K562 (cell line): ENCODE data around the gene DDX20. TPM values are rescaled to one million over a fixed set of nuclear protein-coding genes. Genes with fewer than 3 reads are reported as not detected.

ENCODE experiments used
- CHCHD3 ChIP-seq: fragments of 250-450 bp; sonication (Bioruptor Pico); IDR thresholded peaks from 2 replicates; pipeline ENCODE4 v2.1.2; 2022; ENCODE audit warnings: mild to moderate bottlenecking
- OTX1 ChIP-seq: fragments of 450-650 bp; formaldehyde crosslinking; IDR thresholded peaks from 2 replicates; pipeline ENCODE4 v1.4.0; 2022; ENCODE audit warnings: mild to moderate bottlenecking
- TOE1 ChIP-seq, 2 experiments: fragments of 450-650 bp in 1 of 2; sonication (generic) in 1 of 2; formaldehyde crosslinking in 1 of 2; IDR thresholded peaks; 2 replicates each; pipeline versions ENCODE4 v1.7.1 to v1.8.0; 2016 to 2022; ENCODE audit warnings: borderline replicate concordance in 2 of 2, mild to moderate bottlenecking in 2 of 2, antibody characterized with exemption in 1 of 2, inconsistent platforms in 1 of 2, low read depth in 1 of 2, missing genetic modification reagents in 1 of 2, moderate library complexity in 1 of 2
- polyA plus RNA-seq, 8 experiments: library from polyadenylated mRNA; depleted of rRNA in 4 of 8; stranded (reverse) in 5 of 8; unstranded in 3 of 8; fragments of >200 nt; fragmentation: Nextera tagmentation in 2 of 8; fragmentation: Illumina TruSeq in 1 of 8; extraction: Ambion mirVana in 2 of 8; extraction: Trizol in 1 of 8; gene quantifications; 2 replicates each; pipeline versions ENCODE4 v1.2.1 to v1.2.3, GENCODE V29; 2011 to 2014; ENCODE audit warnings: inconsistent platforms in 1 of 8, missing spikeins in 1 of 8
- total RNA-seq, 7 experiments: library from RNA; depleted of rRNA in 6 of 7; stranded (reverse); fragments of >200 nt in 6 of 7; fragmentation: Illumina TruSeq in 2 of 7; extraction: Trizol in 2 of 7; gene quantifications; 2 replicates each; pipeline versions ENCODE4 v1.2.1 to v1.2.3, GENCODE V29; 2011 to 2021; ENCODE audit warnings: low replicate concordance in 1 of 7
- TF ChIP-seq, protein P1 (sequence below), 2 experiments: fragments of 450-650 bp; formaldehyde crosslinking in 1 of 2; IDR thresholded peaks; 2 replicates each; pipeline versions ENCODE4 v1.4.0 to v1.6.1; 2014 to 2020; ENCODE audit warnings: mild to moderate bottlenecking in 2 of 2, borderline replicate concordance in 1 of 2, low read depth in 1 of 2
- TF ChIP-seq, protein P2 (sequence below), 2 experiments: fragments of 450-650 bp in 1 of 2; sonication (generic) in 1 of 2; formaldehyde crosslinking in 1 of 2; IDR thresholded peaks; 2 replicates each; pipeline versions ENCODE4 v1.7.1 to v1.9.0; 2016 to 2022; ENCODE audit warnings: inconsistent platforms in 1 of 2, mild to moderate bottlenecking in 1 of 2, missing genetic modification reagents in 1 of 2
- TF ChIP-seq, protein P3 (sequence below): sonication (generic); formaldehyde crosslinking; IDR thresholded peaks from 2 replicates; pipeline ENCODE4 v1.9.0; 2022; ENCODE audit warnings: mild to moderate bottlenecking, missing genetic modification reagents
- TF ChIP-seq, protein P4 (sequence below): fragments of 250-450 bp; sonication (Bioruptor Pico); IDR thresholded peaks from 2 replicates; pipeline ENCODE4 v1.5.1; 2021; ENCODE audit warnings: mild to moderate bottlenecking

DDX20 gene
- total and polyA plus RNA-seq, 9 of the 15 experiments (the other 6 are each of a cell fraction or from before 2014, with no cell fraction given) = 8.3 to 33.4 (median 24.5) TPM

DNA sequence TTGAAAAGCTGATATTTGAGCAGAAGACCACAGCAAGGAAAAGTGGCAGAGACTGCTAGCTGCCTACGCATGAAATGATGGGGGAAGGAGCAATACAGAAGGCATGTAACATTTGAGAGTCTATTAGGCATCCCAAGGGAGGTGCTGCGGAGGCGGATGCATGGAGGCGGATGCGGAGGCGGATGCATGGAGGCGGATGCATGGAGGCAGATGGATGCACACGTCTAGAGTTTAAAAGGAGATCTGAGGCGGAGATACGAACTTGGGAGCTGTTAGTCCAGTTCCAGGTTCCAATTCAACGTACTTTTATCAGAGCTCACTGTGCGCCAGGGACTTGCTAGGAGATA lies 744 bp upstream of the DDX20 start (continued):
- TF ChIP-seq, protein P1, sequence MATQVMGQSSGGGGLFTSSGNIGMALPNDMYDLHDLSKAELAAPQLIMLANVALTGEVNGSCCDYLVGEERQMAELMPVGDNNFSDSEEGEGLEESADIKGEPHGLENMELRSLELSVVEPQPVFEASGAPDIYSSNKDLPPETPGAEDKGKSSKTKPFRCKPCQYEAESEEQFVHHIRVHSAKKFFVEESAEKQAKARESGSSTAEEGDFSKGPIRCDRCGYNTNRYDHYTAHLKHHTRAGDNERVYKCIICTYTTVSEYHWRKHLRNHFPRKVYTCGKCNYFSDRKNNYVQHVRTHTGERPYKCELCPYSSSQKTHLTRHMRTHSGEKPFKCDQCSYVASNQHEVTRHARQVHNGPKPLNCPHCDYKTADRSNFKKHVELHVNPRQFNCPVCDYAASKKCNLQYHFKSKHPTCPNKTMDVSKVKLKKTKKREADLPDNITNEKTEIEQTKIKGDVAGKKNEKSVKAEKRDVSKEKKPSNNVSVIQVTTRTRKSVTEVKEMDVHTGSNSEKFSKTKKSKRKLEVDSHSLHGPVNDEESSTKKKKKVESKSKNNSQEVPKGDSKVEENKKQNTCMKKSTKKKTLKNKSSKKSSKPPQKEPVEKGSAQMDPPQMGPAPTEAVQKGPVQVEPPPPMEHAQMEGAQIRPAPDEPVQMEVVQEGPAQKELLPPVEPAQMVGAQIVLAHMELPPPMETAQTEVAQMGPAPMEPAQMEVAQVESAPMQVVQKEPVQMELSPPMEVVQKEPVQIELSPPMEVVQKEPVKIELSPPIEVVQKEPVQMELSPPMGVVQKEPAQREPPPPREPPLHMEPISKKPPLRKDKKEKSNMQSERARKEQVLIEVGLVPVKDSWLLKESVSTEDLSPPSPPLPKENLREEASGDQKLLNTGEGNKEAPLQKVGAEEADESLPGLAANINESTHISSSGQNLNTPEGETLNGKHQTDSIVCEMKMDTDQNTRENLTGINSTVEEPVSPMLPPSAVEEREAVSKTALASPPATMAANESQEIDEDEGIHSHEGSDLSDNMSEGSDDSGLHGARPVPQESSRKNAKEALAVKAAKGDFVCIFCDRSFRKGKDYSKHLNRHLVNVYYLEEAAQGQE (IDR thresholded peaks at IDR 0.05; ENCODE audit: borderline replicate concordance) = no peak
- TF ChIP-seq, protein P1 (CRISPR knock-in tag; IDR thresholded peaks at IDR 0.05; ENCODE audit: low read depth) = no peak
- TF ChIP-seq, protein P2, sequence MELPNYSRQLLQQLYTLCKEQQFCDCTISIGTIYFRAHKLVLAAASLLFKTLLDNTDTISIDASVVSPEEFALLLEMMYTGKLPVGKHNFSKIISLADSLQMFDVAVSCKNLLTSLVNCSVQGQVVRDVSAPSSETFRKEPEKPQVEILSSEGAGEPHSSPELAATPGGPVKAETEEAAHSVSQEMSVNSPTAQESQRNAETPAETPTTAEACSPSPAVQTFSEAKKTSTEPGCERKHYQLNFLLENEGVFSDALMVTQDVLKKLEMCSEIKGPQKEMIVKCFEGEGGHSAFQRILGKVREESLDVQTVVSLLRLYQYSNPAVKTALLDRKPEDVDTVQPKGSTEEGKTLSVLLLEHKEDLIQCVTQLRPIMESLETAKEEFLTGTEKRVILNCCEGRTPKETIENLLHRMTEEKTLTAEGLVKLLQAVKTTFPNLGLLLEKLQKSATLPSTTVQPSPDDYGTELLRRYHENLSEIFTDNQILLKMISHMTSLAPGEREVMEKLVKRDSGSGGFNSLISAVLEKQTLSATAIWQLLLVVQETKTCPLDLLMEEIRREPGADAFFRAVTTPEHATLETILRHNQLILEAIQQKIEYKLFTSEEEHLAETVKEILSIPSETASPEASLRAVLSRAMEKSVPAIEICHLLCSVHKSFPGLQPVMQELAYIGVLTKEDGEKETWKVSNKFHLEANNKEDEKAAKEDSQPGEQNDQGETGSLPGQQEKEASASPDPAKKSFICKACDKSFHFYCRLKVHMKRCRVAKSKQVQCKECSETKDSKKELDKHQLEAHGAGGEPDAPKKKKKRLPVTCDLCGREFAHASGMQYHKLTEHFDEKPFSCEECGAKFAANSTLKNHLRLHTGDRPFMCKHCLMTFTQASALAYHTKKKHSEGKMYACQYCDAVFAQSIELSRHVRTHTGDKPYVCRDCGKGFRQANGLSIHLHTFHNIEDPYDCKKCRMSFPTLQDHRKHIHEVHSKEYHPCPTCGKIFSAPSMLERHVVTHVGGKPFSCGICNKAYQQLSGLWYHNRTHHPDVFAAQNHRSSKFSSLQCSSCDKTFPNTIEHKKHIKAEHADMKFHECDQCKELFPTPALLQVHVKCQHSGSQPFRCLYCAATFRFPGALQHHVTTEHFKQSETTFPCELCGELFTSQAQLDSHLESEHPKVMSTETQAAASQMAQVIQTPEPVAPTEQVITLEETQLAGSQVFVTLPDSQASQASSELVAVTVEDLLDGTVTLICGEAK (IDR thresholded peaks at IDR 0.05) = no peak
- TF ChIP-seq, protein P2 (CRISPR knock-in tag; IDR thresholded peaks at IDR 0.05) = no peak
- no peak; the same call in 1 of the 2 replicates for TF ChIP-seq OTX1
- TF ChIP-seq, protein P3, sequence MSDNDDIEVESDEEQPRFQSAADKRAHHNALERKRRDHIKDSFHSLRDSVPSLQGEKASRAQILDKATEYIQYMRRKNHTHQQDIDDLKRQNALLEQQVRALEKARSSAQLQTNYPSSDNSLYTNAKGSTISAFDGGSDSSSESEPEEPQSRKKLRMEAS (CRISPR knock-in tag) = no peak
- no peak for TF ChIP-seq CHCHD3
- TF ChIP-seq, protein P4, sequence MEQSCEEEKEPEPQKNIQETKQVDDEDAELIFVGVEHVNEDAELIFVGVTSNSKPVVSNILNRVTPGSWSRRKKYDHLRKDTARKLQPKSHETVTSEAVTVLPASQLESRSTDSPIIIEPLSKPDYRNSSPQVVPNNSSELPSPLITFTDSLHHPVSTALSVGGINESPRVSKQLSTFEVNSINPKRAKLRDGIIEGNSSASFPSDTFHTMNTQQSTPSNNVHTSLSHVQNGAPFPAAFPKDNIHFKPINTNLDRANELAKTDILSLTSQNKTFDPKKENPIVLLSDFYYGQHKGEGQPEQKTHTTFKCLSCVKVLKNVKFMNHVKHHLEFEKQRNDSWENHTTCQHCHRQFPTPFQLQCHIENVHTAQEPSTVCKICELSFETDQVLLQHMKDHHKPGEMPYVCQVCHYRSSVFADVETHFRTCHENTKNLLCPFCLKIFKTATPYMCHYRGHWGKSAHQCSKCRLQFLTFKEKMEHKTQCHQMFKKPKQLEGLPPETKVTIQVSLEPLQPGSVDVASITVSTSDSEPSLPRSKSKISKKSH (CRISPR knock-in tag) = no peak
- no peak for TF ChIP-seq TOE1 (IDR thresholded peaks at IDR 0.05; ENCODE audit: borderline replicate concordance)
- TF ChIP-seq TOE1 (CRISPR knock-in tag; IDR thresholded peaks at IDR 0.05; ENCODE audit: borderline replicate concordance, low read depth) = no peak
